Activated T-helper 2 cell treated with anti-CD3 and anti-CD28 coated beads, Interferon-gamma antibody, Interleukin-2, Interleukin-4, amounts not matched to agents 10 μg/mL and 5 μg/mL and 100 μg/mL, durations not matched to agents 14 hours and 24 hours and 36 hours (primary cell): ENCODE data around the gene KCNN3. TPM values are rescaled to one million over a fixed set of nuclear protein-coding genes. Genes with fewer than 3 reads are reported as not detected.
"Not testable (repeated sequence)": the region's sequence is repeated elsewhere in the genome, so short reads cannot be mapped to it uniquely, and the experiment has no call there.

Experiments
- DNase-seq: peaks from one replicate; pipeline ENCODE4 v3.0.0; 2021; ENCODE audit warnings: low spot score
- H3K27ac Mint-ChIP-seq: one replicate; pipeline ENCODE4 v1.8.0; 2021; ENCODE audit warnings: mixed read lengths
- H3K27me3 Mint-ChIP-seq: one replicate; pipeline ENCODE4 v1.8.0; 2021; ENCODE audit warnings: low read depth, mixed read lengths
- H3K36me3 Mint-ChIP-seq: one replicate; pipeline ENCODE4 v1.8.0; 2021; ENCODE audit warnings: low read depth, mixed read lengths
- H3K4me1 Mint-ChIP-seq: one replicate; pipeline ENCODE4 v1.8.0; 2021; ENCODE audit warnings: low read depth, mixed read lengths
- H3K4me3 Mint-ChIP-seq: one replicate; pipeline ENCODE4 v1.8.0; 2021; ENCODE audit warnings: low read depth, mild to moderate bottlenecking, moderate library complexity, mixed read lengths
- H3K9me3 Mint-ChIP-seq: one replicate; pipeline ENCODE4 v1.8.0; 2021; ENCODE audit warnings: mixed read lengths
- intact Hi-C: fragments of 100-400 bp; cut with micrococcal nuclease; formaldehyde crosslinking; loops from one replicate; pipeline ENCODE4 v1.15.1; 2023
- total RNA-seq: library from RNA; stranded (reverse); gene quantifications from 2 replicates; pipeline ENCODE4 v1.2.3, GENCODE V29; 2022

Gene KCNN3
- total RNA-seq: 0.39 and 0.91 TPM in 2 replicates

- no peaks in the 10 kb centered on the region for H3K36me3 Mint-ChIP-seq
- H3K27me3 Mint-ChIP-seq: peaks cover 42% of the 10 kb centered on the region
- peaks cover 31% of the 10 kb centered on the region for H3K4me1 Mint-ChIP-seq
- no peak within 1 kb of the TSS for H3K4me3 Mint-ChIP-seq
- DNase-seq: peak; percentile 79
- no peak within 1 kb of the TSS for H3K27ac Mint-ChIP-seq
- H3K9me3 Mint-ChIP-seq: no peaks in the 10 kb centered on the region
- intact Hi-C loops: no loop called here
These were observed at the start of gene KCNN3 for GRCh38 chr1:154870115-154870571. Gene KCNN3, minus strand, starts transcription at chr1:154870281. Its CDS starts 317 bp downstream, at chr1:154869964.

DNA sequence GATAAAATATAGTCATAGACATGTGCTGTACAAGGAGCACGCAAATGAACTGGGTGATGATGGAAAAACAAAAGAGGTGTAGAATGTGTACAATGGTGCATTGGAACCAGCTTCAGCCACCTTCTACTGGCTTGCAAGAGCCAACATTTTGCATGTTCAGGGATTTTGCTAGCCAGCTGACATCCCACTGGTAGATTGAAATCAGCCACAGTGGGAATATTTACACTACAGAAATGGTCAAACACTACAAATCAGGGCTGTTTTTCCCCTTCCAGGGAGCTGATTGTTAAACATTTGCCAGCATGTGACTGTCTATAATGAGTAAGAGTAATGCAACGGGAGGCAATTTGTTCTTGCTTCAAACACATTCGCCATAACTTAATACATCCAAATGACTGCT lies 43.2 kb upstream of the KCNN3 start:
- Mint-ChIP-seq H3K9me3 (peaks cover 6% of the 10 kb centered on the region), H3K27ac (no peak overlapping the region), H3K4me3 (no peak overlapping the region), H3K4me1 (no peaks in the 10 kb centered on the region), H3K36me3 (peaks cover 11% of the 10 kb centered on the region), H3K27me3 (no peaks in the 10 kb centered on the region)
- DNase-seq: no peak
- intact Hi-C loops: no loop called here

DNA sequence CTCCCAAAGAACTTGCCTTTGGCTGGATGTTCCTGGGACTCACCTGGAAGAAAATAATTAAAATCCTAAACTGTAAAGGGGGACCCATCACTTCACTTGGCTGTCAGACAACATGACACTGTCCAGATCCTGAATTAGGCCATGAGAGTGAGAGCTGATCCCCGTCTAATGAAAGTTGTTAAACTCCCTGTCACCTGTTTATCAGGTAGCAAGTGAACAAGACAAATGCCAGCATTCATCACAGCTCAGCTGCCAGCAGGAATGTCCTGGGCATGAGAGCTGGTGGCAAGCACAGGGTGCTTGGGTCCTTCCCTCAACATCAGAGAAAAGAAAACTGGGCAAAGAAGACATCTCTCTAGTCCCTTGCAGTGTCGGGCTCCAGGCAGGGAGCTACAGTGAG lies 42.7 kb upstream of the KCNN3 start:
- Mint-ChIP-seq H3K9me3 (peaks cover 6% of the 10 kb centered on the region), H3K4me3 (no peak overlapping the region), H3K27me3 (no peaks in the 10 kb centered on the region), H3K27ac (no peak overlapping the region), H3K4me1 (no peaks in the 10 kb centered on the region), H3K36me3 (peaks cover 11% of the 10 kb centered on the region)
- no peak for DNase-seq
- intact Hi-C loops: no loop called here

- Mint-ChIP-seq H3K27ac (no peak overlapping the region), H3K4me3 (no peak overlapping the region), H3K4me1 (no peaks in the 10 kb centered on the region), H3K9me3 (peaks cover 6% of the 10 kb centered on the region), H3K36me3 (peaks cover 10% of the 10 kb centered on the region), H3K27me3 (no peaks in the 10 kb centered on the region)
- intact Hi-C loops: no loop called here
- no peak for DNase-seq
These were observed 41.8 kb upstream of the KCNN3 start for GRCh38 chr1:154911691-154912550.

DNA sequence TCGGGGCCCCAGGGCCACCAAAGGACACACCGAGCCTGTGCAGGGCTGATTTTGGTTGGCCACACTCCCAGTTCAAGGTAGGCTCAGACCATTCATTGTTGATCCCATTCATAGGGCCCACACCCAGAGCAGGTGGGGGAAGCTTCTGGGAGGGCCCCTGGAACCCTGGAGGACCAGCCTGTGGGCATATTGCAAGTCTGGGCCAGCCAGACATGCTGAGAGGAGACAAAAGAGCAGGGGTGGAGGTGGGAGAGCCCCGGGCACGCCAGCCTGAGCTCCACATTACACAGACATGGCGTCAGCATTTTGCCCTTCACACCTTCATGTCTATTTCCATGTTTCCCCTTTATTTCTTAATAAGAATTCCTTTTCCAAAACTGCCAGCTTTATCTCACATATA lies 40.8 kb upstream of the KCNN3 start:
- H3K4me1 Mint-ChIP-seq: no peaks in the 10 kb centered on the region
- no peak for DNase-seq
- no peaks in the 10 kb centered on the region for H3K27me3 Mint-ChIP-seq
- intact Hi-C loops: no loop called here
- H3K36me3 Mint-ChIP-seq: no peaks in the 10 kb centered on the region
- no peak overlapping the region for H3K27ac Mint-ChIP-seq
- H3K4me3 Mint-ChIP-seq: no peak overlapping the region
- H3K9me3 Mint-ChIP-seq: no peaks in the 10 kb centered on the region

- Mint-ChIP-seq H3K27me3 (no peaks in the 10 kb centered on the region), H3K27ac (no peak overlapping the region), H3K4me3 (no peak overlapping the region), H3K9me3 (no peaks in the 10 kb centered on the region), H3K36me3 (no peaks in the 10 kb centered on the region), H3K4me1 (no peaks in the 10 kb centered on the region)
- DNase-seq: no peak
- intact Hi-C loops: no loop called here
These were observed 38.9 kb upstream of the KCNN3 start for GRCh38 chr1:154908937-154909336.

DNA sequence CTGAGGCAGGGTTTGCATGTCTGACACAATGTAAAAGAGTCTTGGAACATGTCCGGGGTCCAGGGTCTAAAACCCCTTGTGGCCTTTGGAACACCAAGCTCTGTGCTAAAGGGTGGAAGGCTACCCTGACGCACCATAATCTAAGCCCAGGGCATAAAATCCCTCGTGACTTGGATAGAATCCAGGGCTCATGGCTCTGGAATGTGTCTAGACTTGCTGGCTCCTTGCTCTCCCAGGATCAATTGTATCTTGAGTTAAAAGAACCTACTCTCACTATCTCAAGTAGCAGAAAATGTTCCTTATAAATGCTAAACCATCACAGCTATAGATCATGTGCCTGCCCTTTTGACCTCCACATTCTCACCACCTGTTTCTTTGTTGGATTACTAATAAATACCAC lies 38.0 kb upstream of the KCNN3 start:
- H3K4me1 Mint-ChIP-seq, H3K27me3 Mint-ChIP-seq, H3K4me3 Mint-ChIP-seq, DNase-seq, H3K27ac Mint-ChIP-seq, H3K9me3 Mint-ChIP-seq, intact Hi-C loops, H3K36me3 Mint-ChIP-seq: not testable (repeated sequence)

DNA sequence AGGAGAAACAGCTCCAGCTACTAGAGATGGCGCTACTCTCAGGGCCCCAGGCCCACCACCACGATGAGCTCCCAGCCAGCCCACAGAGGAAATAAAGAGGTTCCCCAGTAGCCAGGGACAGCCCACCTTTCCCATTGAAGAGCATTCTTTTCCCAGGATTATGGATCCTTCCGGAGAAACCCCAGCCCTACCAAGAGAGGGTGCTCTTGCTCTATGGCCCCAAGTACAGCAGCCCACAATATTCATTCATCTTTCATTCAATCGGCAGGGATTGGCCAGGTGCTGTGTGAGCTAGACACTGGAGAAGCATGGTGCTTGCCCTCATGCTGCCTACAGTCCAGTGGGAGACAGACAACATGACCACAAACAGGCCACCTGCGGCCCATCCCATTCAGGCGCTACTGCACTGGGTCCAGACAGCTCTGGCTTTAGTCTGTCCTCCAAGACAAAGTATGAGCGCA lies 36.6 kb upstream of the KCNN3 start:
- no peak for DNase-seq
- intact Hi-C loops: no loop called here
- H3K4me1 Mint-ChIP-seq: no peaks in the 10 kb centered on the region
- no peaks in the 10 kb centered on the region for H3K27me3 Mint-ChIP-seq
- H3K9me3 Mint-ChIP-seq: no peaks in the 10 kb centered on the region
- no peak overlapping the region for H3K4me3 Mint-ChIP-seq
- H3K36me3 Mint-ChIP-seq: no peaks in the 10 kb centered on the region
- no peak overlapping the region for H3K27ac Mint-ChIP-seq

DNA sequence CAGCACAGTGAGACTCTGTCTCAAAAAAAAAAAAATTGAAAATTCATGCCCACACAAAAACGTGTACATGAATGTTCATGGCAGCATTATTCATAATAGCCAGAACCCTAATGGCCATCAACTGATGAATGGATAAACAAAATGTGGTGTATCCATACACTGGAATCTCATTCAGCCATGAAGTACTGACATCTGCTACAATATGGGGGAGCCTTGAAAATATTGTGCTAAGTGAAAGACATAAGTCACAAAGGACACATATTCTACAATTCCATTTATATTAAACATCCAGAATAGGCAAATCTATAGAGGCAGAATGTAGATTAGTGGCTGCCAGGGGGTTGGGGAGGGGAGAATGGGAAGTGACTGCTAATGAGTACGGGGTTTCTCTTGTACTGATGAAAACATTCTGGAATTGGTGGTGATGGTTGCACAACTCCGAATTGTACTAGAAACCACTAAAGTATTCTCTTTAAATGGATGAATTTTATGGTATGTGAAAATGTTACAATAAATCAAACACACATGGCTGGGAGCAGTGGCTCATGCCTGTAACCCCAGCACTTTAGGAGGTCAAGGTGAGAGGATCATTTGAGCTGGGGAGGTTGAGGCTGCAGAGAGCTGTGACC lies 33.0 kb upstream of the KCNN3 start:
- DNase-seq: no peak
- Mint-ChIP-seq H3K36me3 (no peaks in the 10 kb centered on the region), H3K27ac (no peak overlapping the region), H3K9me3 (no peaks in the 10 kb centered on the region), H3K27me3 (no peaks in the 10 kb centered on the region), H3K4me1 (no peaks in the 10 kb centered on the region), H3K4me3 (no peak overlapping the region)
- intact Hi-C loops: no loop called here

DNA sequence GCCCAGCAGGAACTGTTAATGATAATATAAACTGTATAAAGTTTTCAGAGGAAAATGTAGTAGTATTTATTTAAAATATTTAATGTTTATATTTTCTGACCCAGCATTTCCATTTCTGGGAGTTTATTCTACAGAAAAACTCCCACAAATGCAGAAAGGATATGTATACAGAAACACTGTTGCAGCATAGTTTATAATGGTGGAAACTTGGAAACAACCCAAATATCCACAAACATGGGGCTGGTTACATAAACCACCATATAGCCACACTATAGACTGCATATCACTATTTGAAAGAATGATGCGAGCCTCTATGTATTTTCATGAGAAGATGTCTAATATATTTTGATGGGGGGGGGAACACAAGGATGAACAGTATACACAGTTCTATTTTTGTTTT lies 31.5 kb upstream of the KCNN3 start:
- Mint-ChIP-seq H3K4me1 (no peaks in the 10 kb centered on the region), H3K27me3 (no peaks in the 10 kb centered on the region), H3K4me3 (no peak overlapping the region), H3K27ac (no peak overlapping the region), H3K9me3 (no peaks in the 10 kb centered on the region), H3K36me3 (no peaks in the 10 kb centered on the region)
- no peak for DNase-seq
- intact Hi-C loops: no loop called here

DNA sequence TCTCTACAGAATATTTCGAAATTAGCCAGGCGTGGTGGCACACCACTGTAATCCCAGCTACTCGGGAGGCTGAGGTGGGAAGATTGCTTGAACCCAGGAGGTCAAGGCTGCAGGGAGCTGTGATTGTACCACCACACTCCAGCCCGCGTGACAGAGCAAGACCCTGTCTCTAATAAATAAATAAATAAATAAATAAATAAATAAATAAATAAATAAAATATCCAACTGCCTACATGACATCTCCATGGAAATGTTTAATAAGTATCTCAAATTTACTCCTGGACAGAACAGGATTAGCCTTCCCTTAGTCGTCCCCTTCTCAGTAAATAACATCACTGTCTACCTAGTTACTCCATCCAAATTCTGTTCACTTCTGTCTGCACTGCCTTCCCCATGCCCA lies 29.0 kb upstream of the KCNN3 start:
- H3K36me3 Mint-ChIP-seq: no peaks in the 10 kb centered on the region
- no peak overlapping the region for H3K4me3 Mint-ChIP-seq
- no peaks in the 10 kb centered on the region for H3K4me1 Mint-ChIP-seq
- intact Hi-C loops: no loop called here
- no peak overlapping the region for H3K27ac Mint-ChIP-seq
- DNase-seq: no peak
- no peaks in the 10 kb centered on the region for H3K9me3 Mint-ChIP-seq
- H3K27me3 Mint-ChIP-seq: peaks cover 2% of the 10 kb centered on the region

GRCh38 chr1:154896771-154897286 lies 26.7 kb upstream of the KCNN3 start:
- H3K27ac Mint-ChIP-seq: no peak overlapping the region
- intact Hi-C loops: no loop called here
- H3K27me3 Mint-ChIP-seq: peaks cover 12% of the 10 kb centered on the region

DNA sequence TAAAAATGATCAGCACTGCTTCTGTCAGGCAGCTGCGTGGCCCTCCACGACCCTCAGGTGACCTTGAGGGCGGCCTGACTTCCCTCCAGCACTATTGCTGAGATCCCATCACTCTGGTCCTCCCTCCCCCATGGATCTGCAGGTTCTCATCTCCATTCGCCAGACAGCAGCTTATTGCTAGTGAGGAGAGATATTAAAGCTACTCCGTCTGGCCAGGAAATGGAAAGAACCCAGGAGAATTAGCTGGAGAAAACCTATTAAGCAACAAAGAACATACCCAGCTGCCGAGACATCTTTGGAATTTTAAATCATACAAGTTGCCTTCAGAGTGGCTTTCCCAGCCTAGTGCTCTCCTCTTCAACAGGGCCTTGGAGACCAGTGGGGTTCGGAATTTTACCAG lies 25.7 kb upstream of the KCNN3 start:
- intact Hi-C loops: no loop called here
- Mint-ChIP-seq H3K27me3 (peaks cover 13% of the 10 kb centered on the region), H3K9me3 (no peaks in the 10 kb centered on the region), H3K4me1 (no peaks in the 10 kb centered on the region), H3K4me3 (no peak overlapping the region), H3K27ac (no peak overlapping the region), H3K36me3 (no peaks in the 10 kb centered on the region)
- DNase-seq: no peak

More at GRCh38 chr1:154896771-154897286, 26.7 kb upstream of the KCNN3 start:
- no peaks in the 10 kb centered on the region for H3K9me3 Mint-ChIP-seq
- no peaks in the 10 kb centered on the region for H3K36me3 Mint-ChIP-seq
- DNase-seq: no peak
- H3K4me1 Mint-ChIP-seq: no peaks in the 10 kb centered on the region
- no peak overlapping the region for H3K4me3 Mint-ChIP-seq
